ENCODE measurements around the gene FAM236B. TPM values are rescaled to one million over a fixed set of nuclear protein-coding genes. Genes with fewer than 3 reads are reported as not detected.
"Not testable (repeated sequence)": the region's sequence is repeated elsewhere in the genome, so short reads cannot be mapped to it uniquely, and the experiment has no call there.

The FAM236B gene
- polyA plus RNA-seq (ENCODE audit: insufficient read length), result not detected

DNA sequence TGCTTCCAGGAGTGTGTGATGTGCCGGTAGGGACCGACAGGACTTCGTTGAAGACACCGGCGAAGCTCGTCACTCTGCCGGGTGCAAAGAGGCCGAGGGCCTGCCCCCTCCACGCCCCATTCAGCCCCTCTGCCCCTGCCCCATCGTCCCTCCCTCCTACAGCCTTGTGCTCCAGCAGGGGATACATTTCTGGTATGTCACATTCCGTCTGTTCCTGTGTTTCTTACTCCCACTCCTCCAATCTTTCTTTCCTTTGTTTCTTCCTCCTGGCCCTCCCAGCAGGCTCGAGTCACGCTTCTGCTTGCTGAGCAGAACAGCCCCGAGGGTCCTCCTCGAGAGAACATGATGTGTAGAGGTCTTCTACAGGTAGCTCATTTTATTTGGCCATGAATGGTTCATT lies at the start of gene FAM236B:
Gene FAM236B (minus strand): TSS at position 101 of the 400 bp plus-strand sequence. CDS start 100 bp downstream, at position 1.
- not testable (repeated sequence) for DNase-seq

DNA sequence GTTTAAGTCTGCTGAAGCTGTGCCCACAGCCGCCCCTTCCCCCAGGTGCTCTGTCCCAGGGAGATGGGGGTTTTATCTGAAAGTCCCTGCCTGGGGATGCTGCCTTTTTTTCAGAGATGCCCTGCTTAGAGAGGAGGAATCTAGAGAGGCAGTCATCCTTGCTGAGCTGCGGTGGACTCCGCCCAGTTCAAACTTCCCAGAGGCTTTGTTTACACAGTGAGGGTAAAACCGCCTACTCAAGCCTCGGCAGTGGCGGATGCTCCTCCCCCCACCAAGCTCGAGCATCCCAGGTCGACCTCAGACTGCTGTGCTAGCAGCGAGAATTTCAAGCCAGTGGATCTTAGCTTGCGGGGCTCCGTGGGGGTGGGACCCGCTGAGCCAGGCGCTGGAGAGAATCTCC lies 48.2 kb upstream of the FAM236B start:
- not testable (repeated sequence) for DNase-seq

DNA sequence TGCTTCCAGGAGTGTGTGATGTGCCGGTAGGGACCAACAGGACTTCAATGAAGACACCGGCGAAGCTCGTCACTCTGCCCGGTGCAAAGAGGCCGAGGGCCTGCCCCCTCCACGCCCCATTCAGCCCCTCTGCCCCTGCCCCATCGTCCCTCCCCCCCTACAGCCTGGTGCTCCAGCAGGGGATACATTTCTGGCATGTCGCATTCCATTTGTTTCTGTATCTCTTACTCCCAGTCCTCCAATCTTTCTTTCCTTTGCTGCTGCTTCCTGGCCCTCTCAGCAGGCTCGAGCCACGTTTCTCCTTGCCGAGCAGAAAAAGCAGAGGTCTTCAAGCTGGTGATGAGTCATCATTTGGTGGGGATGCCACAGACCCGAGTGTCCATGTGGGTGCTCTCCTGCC lies 25.6 kb upstream of the FAM236B start, which contains the start of gene FAM236D:
Gene FAM236D (minus strand): TSS at position 101 of the 400 bp plus-strand sequence. CDS start 100 bp downstream, at position 1.
- DNase-seq, result not testable (repeated sequence)

DNA sequence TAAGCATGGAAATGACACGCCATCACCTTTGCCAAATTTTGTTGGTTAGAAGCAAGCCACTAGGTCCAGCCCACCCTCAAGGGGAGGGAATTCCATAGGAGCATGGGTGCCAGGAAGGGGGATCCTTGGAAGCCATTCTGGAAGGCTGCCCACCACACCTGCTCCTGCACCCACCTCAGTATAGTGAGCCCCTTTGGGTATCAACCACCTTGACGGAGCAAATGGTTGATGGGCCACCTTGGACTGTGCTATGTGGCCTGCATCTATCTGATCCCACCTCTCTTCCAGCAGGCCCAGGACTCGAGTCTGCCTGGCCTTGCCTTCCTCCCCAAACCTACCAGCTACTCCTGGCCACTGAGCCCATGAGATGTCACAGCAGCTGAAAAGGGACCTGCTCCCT lies 7.9 kb upstream of the FAM236B start:
- DNase-seq, result not testable (repeated sequence)

DNA sequence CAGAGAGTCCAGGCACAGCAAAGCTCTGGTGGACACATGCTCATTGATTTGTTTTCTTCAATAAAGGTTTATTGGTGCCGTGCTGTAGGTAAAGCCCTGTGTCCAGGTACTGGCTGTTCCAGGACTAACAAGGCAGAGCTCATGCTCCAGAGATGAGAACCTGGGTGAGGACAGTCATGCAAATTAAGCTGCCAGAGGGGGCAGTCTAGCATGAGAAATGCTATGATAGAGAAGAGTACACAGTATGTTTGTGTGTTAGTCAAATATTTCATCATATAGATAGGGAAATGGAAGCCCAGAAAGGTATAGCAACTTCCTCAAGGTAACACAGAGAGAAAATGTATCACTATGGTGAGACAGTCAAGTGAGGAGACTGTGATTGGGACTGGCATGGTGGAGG lies 5.7 kb upstream of the FAM236B start:
- DNase-seq, result not testable (repeated sequence)

DNA sequence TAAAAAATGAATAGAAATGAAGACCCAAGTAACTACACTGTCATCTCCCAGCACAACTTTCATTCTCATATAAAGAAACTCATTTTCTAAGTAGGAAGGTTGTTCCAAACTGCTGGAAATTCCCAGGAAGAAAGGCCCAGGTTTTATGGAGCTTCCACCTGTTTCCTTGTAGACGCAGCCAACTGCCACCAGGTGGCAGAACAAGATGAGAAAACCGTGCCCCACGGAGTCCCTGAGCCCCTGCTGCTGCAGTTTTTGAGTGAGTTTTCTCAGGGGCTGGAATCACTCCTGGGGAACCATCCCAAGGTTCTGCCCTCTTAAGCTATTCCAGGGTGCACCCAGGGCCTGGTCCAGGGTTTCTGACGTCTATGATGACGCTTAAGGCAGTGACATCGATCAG lies 1.5 kb upstream of the FAM236B start:
- DNase-seq, result not testable (repeated sequence)

GRCh38 chrX:72783365-72783936 lies 991 bp upstream of the FAM236B start:
- DNase-seq, result not testable (repeated sequence)

DNA sequence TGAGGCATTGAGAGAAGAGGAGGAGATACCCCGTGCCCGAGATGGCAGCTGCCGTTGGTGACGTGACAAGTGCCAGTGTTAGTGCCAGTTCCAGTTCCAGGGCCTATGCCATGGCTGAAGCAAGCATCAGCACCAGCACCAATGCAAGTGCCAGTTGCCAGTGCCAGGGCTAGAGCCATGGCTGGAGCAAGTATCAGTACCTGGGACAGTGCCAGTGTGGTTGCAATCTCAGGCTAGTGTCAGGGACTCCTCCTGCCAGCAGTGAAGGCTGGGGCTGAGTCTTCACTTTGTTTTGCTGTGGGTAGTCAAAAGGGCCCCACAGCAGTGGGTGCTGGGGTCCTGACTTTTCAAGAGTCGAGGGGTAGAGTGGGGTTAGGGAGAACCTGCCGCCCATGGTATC lies 4.3 kb downstream of the FAM236B start:
- DNase-seq, result not testable (repeated sequence)

DNA sequence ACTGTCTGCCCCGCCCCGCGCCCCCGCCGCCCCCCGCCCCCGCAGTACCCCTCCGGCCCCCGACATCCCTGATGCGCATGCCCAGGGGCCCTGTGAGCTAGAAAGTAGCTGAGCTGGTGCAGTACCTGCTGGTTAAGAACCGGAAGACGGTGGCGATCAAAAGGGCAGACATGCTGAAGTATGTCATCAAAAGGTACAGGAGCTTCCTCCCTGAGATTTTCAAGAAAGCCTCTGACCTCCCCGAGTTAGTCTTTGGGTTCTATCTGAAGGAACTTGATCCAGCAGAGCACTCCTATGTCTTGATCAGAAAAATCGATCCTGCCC lies 5.0 kb downstream of the FAM236B start:
- not testable (repeated sequence) for DNase-seq

GRCh38 chrX:72776653-72777466 lies 5.6 kb downstream of the FAM236B start, which contains the start of gene DMRTC1B:
TSS of gene DMRTC1B (plus strand) at chrX:72776890. CDS start at chrX:72845136, 68,246 bp downstream.
- DNase-seq, result not testable (repeated sequence)

DNA sequence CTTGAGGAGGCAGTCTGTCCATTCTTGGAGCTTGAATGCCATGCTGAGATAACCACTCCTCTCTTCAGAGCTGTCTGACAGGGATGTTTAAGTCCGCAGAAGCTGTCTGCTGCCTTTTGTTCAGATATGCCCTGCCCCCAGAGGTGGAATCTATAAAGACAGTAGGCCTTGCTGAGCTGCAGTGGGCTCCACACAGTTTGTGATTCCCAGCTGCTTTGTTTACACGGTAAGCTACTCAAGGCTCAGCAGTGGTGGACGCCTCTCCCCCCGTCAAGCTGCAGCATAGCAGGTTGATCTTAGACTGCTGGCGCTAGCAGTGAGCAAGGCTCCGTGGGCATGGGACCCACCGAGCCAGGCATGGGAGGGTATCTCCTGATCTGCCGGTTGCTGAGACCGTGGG lies 22.0 kb downstream of the FAM236B start:
- DNase-seq, result not testable (repeated sequence)

DNA sequence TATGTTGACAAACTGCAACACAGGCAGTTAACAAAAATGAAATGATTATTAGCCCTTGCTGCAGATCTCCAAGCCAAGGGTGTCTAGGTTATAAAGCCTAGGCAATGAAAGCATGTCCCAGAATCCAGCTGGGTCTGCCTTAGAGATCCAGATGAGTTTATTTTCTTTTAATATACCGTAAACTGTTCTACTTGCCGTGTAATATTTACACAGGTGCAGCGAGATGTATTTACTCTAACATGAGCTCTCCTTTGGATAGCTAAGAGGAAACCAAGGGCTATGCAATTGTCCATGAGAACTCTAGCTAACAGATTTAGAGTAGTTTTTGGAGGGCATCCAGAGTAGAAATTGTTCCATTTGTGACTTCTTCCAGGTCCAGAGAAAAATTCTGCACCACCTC lies 33.9 kb downstream of the FAM236B start:
- DNase-seq, result not testable (repeated sequence)

- DNase-seq, result not testable (repeated sequence)
Observed at GRCh38 chrX:72745546-72745945, 36.9 kb downstream of the FAM236B start.

DNA sequence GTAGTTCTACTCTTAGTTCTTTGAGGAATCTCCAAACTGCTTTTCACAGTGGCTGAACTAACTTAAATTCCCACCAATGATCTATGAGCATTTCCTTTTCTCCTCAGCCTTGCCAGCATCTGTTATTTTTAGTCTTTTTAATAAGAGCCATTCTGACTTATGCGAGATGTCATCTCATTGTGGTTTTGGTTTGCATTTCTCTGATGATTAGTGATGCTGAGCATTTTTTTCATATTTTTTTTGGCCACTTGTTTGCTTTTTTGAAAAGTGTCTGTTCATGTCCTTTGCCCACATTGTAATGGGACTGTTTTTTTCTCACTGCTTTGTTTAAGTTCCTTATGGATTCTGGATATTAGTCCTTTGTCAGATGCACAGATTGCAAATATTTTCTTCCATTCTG lies 46.9 kb downstream of the FAM236B start:
- DNase-seq, result no peak

GRCh38 chrX:72733636-72734035 lies 48.8 kb downstream of the FAM236B start:
- DNase-seq, result not testable (repeated sequence)

Other genes starting within 250 kb of the FAM236B start
- 19.1 TPM for gene HDAC8, start 209.8 kb downstream of the FAM236B start, polyA plus RNA-seq (ENCODE audit: insufficient read length)
- gene PHKA1, start 68.4 kb downstream of the FAM236B start, polyA plus RNA-seq (ENCODE audit: insufficient read length), result 3.2 TPM
- gene DMRTC1B, start 5.8 kb downstream of the FAM236B start, polyA plus RNA-seq (ENCODE audit: insufficient read length), result 0.75 TPM
- not detected for gene FAM236D, start 25.6 kb upstream of the FAM236B start, polyA plus RNA-seq (ENCODE audit: insufficient read length)
- not detected for gene FAM236C, start 130.0 kb upstream of the FAM236B start, polyA plus RNA-seq (ENCODE audit: insufficient read length)
- gene FAM236A, start 155.5 kb upstream of the FAM236B start, polyA plus RNA-seq (ENCODE audit: insufficient read length), result not detected
- not detected for gene DMRTC1, start 161.2 kb upstream of the FAM236B start, polyA plus RNA-seq (ENCODE audit: insufficient read length)
- gene PABPC1L2B, start 220.3 kb upstream of the FAM236B start, polyA plus RNA-seq (ENCODE audit: insufficient read length), result not detected

Measured in hindlimb muscle (tissue), 1 donor.